D721Med (cell line): Measurements from ENCODE around the gene CDK2AP2.

ENCODE experiments used
- DNase-seq: peaks from one replicate; pipeline ENCODE4 v3.0.0; 2011; ENCODE audit warnings: low spot score; ENCODE audit not compliant: insufficient read length
- FAIRE-seq: peaks from 2 replicates; lab custom pipeline; 2011; peaks lifted over from hg19 to GRCh38; lab: Jason Lieb, UNC
- TF ChIP-seq, protein P1 (sequence below): IDR thresholded peaks from 2 replicates; pipeline ENCODE4 v1.5.1; 2012; ENCODE audit warnings: mild to moderate bottlenecking, control low read depth; ENCODE audit not compliant: insufficient read depth; ENCODE audit errors: missing control alignments

The CDK2AP2 gene

DNA sequence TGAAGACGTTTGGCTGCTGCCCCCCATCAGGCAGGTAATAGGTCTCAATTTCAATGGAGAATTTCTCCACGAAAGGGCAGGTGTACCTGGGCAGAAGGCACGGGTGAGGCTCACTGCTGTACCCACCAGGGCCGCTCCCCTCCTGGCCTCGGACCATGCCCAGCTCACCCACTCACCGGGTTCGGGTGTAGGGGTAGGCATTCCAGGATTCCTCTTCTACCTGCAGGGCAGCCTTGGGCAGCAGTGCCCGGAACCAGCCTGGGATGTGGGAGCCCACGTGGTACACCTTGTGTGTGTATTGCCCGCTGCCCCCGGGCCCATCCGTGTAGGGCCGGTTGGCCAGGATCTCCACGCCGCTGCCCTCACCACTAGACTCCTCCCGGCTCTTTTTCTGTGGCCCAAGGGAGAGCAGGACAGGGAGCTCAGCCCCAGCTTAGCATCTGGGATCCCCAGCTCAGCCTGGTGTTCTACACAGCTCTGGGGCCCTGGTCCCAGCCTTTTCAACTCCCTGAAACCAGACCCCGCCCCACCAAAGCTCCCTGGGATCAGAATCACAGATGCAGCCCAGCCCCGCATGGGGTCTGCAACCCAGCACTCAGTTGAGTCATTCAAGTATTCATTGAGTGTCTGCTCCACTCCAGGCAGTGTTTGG is 5.5 kb downstream of the CDK2AP2 start:
- DNase-seq (no peak), FAIRE-seq (no peak)
- TF ChIP-seq, protein P1, sequence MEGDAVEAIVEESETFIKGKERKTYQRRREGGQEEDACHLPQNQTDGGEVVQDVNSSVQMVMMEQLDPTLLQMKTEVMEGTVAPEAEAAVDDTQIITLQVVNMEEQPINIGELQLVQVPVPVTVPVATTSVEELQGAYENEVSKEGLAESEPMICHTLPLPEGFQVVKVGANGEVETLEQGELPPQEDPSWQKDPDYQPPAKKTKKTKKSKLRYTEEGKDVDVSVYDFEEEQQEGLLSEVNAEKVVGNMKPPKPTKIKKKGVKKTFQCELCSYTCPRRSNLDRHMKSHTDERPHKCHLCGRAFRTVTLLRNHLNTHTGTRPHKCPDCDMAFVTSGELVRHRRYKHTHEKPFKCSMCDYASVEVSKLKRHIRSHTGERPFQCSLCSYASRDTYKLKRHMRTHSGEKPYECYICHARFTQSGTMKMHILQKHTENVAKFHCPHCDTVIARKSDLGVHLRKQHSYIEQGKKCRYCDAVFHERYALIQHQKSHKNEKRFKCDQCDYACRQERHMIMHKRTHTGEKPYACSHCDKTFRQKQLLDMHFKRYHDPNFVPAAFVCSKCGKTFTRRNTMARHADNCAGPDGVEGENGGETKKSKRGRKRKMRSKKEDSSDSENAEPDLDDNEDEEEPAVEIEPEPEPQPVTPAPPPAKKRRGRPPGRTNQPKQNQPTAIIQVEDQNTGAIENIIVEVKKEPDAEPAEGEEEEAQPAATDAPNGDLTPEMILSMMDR: no peak

DNA sequence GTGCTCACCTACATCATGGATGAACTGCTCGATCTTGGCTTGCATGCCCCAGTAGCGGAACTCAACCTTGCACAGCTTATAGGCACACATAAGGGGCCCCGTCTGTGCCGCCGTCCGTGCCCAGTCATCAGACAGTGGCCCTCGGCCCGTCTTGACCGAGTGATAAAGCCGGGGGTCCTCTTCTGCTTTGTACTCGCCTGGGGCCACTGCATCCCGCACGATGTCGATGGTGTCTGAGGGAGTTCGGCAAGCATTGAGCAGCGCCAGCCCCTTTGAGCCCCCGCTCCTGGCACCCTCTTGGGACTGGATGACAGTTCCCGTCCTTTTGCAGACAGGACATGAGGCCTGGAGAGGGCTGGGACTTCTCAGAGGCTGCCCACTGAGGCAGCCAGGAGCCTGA is 6.1 kb downstream of the CDK2AP2 start:
- no peak for FAIRE-seq
- DNase-seq: no peak
- TF ChIP-seq, protein P1: no peak

DNA sequence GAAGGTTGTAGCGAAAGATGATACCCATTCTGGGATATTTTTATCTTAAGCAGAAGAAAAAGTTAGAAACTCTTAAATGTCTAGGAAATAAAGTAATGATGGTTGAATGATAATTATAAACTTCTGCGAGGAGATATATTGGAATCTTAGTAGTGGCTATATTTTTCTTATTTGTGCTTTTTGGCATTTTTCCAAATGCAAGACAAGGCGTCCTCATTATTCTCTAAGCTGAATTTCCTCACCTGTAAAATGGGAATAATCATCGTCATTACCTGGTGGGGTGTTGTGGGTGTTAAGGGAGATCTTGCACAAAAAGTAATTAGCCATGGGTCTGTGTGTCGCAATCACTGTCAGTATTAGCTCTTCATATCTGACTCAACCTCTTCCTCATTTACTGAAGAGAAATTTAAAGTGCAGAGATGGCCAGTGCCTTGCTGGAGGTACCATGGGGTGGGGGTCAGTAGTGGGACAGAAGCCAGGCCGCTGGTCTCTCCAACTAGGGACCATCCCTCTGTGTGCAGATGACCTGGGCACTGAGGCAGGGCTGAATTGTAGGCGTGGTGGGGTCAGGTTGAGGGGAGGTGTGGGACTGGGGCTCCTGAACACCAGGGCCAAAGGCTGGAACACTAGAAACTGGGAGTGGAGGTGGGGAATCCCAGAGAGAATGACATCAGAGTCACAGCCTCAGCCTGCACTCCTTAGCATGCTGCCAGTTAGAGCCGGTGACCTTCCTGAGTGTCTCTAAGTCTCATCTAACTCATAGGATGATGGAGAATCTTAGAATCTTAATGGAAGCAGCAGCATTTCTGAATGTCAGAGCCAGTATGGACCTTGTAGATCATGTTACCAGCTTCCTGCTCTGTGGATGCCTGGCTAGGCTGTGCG is 6.9 kb downstream of the CDK2AP2 start:
- no peak for FAIRE-seq
- TF ChIP-seq, protein P1: no peak
- no peak for DNase-seq

DNA sequence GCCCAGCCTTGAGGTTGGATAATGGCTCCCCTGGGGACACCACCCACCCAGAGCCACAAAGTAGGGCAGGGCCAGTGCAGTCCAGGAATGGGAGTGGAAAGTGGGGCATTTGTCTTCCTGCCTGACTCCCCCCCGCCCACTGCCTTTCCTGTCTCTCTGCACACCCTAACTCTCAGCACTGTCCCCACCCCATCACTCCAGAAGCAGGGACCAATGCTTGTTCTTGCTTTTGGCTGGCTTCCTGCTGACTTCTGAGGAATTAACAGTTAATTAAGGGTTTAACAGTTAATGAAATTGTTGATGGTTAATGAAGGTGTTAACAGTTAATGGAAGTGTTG is 7.5 kb downstream of the CDK2AP2 start:
- TF ChIP-seq, protein P1: no peak
- DNase-seq (peak; percentile 24), FAIRE-seq (no peak)

DNA sequence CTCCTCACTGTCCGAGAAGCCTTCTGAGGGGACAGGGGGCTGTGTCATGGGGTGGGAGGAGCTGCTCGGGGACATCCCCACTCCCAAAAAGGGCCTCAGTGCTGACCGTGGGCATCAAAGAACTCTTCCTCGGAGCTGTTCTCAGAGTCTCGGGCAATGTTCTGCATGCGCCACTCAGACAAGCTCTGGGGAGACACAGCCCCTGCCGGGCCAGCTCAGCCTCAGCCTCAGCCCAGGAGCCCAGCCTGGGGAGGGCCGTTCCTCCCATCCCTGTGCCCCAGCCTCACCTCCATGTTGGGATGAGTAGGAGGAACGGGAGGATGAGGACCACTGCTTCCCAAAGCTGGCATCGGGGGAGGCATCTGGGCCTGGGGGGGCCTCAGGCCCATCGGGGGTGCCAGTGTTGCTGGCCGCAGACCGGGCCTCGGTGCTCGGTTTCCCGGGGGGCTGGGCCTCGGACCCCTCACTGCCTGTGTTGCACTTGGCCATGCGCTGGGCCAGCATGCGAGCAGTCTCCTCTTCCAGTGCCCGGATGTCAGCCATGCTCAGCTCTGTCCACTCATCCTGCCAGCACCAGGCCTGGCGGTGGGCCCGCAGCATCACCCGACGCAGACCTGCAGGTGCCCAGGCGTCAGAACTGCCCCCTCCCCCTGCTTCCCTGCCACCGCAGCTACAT is 8.0 kb downstream of the CDK2AP2 start:
- TF ChIP-seq, protein P1: no peak
- no peak for FAIRE-seq
- DNase-seq: no peak

DNA sequence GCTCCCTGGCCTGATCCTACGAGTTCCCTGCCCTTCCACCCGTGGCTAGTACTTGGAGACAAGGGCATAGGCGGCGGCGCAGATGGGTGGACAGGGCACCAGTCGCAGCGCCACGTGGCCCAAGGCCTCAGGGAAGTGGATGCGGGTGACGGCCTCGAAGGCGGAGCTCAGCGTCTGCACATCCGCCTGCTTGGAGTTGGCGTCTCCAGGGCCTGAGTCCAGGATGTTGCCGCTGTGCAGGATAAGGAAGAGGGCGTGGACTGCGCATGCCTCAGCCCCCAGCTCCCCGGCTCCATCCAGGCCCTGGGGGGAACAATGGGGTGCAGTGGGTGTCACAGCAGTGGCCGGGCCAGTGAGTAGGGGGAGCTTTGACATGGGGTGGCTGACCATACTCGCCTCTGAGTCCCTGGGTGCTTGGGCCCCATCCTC is 9.4 kb downstream of the CDK2AP2 start:
- DNase-seq (no peak), FAIRE-seq (no peak)
- TF ChIP-seq, protein P1: no peak
